Mesodermal cell (in vitro differentiated cells): ENCODE data around the gene BEST3.
A peak's percentile ranks its signal among the peaks of the same experiment; 100 is the strongest.

Experiments
- H3K27ac ChIP-seq: 2 replicates; pipeline ENCODE4 v1.7.0; 2013; ENCODE audit warnings: mild to moderate bottlenecking, low read depth, low read length, moderate library complexity; ENCODE audit not compliant: severe bottlenecking
- H3K36me3 ChIP-seq: 2 replicates; pipeline ENCODE4 v1.7.1; 2013; ENCODE audit warnings: mild to moderate bottlenecking, low read length, moderate library complexity; ENCODE audit not compliant: control insufficient read depth, insufficient read depth
- H3K4me1 ChIP-seq: one replicate; pipeline ENCODE4 v1.7.1; 2013; ENCODE audit warnings: mild to moderate bottlenecking, low read length; ENCODE audit not compliant: insufficient read depth, control insufficient read depth, poor library complexity, severe bottlenecking
- H3K4me3 ChIP-seq: 2 replicates; pipeline ENCODE4 v1.7.0; 2013; ENCODE audit warnings: low read length, control low read depth, mild to moderate bottlenecking; ENCODE audit not compliant: insufficient read depth, poor library complexity, severe bottlenecking; ENCODE audit errors: extremely low read depth
- H3K9me3 ChIP-seq: 2 replicates; pipeline ENCODE4 v1.7.1; 2013; ENCODE audit warnings: mild to moderate bottlenecking, low read length, moderate library complexity; ENCODE audit not compliant: control insufficient read depth
- WGBS, 2 experiments: methylation state at CpG; one replicate each; pipeline ENCODE4 v1.1.5; 2013; ENCODE audit warnings: missing lambda C conversion rate in 2 of 2; ENCODE audit not compliant: insufficient coverage in 2 of 2; 5-methylcytosine and 5-hydroxymethylcytosine counted together

The BEST3 gene

GRCh38 chr12:69663726-69664125 is 35.4 kb downstream of the BEST3 start:
- WGBS, 2 experiments = 84 to 100% methylated on average over 2 to 3 of the region's 3 CpGs
- Histone ChIP-seq H3K9me3 (no peaks in the 10 kb centered on the region), H3K4me1 (no peaks in the 10 kb centered on the region), H3K27ac (no peak overlapping the region), H3K4me3 (no peak overlapping the region), H3K36me3 (no peaks in the 10 kb centered on the region)

- H3K4me1 ChIP-seq = no peaks in the 10 kb centered on the region
- no peak overlapping the region for H3K4me3 ChIP-seq
- no peaks in the 10 kb centered on the region for H3K9me3 ChIP-seq
- H3K36me3 ChIP-seq = no peaks in the 10 kb centered on the region
- no peak overlapping the region for H3K27ac ChIP-seq
These were observed 36.3 kb downstream of the BEST3 start for GRCh38 chr12:69662764-69663163.

DNA sequence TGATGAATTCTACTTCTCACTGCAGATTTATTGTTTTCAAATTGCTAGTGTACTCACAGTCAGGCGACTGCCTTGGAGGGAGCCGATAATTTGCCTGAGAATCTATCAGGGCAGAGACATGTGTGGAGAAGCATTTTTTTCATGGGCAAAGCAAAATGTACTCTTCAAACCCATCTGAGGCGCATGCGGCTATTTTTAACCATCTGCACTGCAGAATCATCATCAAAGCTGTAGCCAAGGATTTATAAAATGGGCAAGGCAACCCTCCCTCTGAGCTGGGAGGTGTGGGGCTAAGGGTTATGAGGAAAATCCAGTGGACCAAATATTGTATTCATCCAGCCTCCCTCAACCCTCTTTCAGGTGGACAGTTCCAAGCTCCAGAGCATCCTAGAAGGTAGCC is 37.7 kb downstream of the BEST3 start:
- Histone ChIP-seq H3K27ac (no peak overlapping the region), H3K4me3 (no peak overlapping the region), H3K4me1 (peaks cover 3% of the 10 kb centered on the region), H3K36me3 (no peaks in the 10 kb centered on the region), H3K9me3 (no peaks in the 10 kb centered on the region)
- WGBS, 2 experiments = 100% methylated on average over 4 of the region's 4 CpGs; no CpG with 5 or more reads in 1 of the 2 experiments

DNA sequence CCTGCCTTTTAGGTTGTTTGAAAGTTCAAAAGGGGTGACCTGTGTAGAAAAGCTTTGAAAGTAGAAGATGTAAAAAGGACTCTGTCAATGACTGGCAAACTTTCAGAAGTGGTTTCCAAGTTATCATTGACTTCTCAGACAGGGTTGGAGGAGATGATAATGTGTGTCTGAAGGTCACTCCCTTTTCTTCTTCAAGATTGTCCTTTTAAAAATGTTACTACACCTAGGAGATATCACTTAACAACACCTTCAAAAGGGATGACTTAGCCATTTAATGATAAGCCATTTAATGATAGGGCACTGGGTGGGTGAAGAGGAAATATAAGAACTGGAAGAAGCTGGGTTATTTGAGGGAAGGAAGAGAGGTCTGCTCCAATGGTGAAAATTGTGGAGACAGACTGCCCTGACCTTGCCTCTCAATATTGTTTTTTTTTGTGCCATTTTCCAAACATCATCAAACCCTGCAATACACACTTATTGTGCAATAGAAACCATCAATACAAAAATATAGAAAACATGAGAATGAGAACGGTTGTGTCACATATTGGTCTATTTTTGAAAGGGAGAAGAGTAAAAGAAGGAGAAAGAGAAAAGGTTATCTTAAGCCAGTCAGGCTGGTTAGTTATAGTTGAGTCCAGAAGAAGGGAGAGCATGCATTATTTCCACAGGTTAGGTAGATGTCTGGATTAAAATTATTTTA is 38.8 kb downstream of the BEST3 start:
- Histone ChIP-seq H3K27ac (no peak overlapping the region), H3K4me1 (peaks cover 10% of the 10 kb centered on the region), H3K9me3 (no peaks in the 10 kb centered on the region), H3K36me3 (no peaks in the 10 kb centered on the region), H3K4me3 (no peak overlapping the region)
- 100% methylated on average over 1 of the region's 1 CpG; no CpG with 5 or more reads in 1 of the 2 experiments for WGBS, 2 experiments

- Histone ChIP-seq H3K9me3 (no peaks in the 10 kb centered on the region), H3K27ac (no peak overlapping the region), H3K4me3 (no peak overlapping the region), H3K4me1 (peaks cover 18% of the 10 kb centered on the region), H3K36me3 (no peaks in the 10 kb centered on the region)
- 43 to 80% methylated on average over 1 of the region's 2 CpGs for WGBS, 2 experiments
These were observed 40.9 kb downstream of the BEST3 start for GRCh38 chr12:69658203-69658602.

- Histone ChIP-seq H3K27ac (peak overlapping the region; percentile 10), H3K4me3 (no peak overlapping the region), H3K36me3 (no peaks in the 10 kb centered on the region), H3K9me3 (no peaks in the 10 kb centered on the region), H3K4me1 (peaks cover 18% of the 10 kb centered on the region)
- WGBS, 2 experiments = 89 to 97% methylated on average over 6 to 7 of the region's 9 CpGs
These were observed 41.5 kb downstream of the BEST3 start for GRCh38 chr12:69657376-69658137.

- peak overlapping the region; percentile 88 for H3K27ac ChIP-seq
- H3K36me3 ChIP-seq = no peaks in the 10 kb centered on the region
- H3K9me3 ChIP-seq = no peaks in the 10 kb centered on the region
- WGBS, 2 experiments = 70 to 75% methylated on average over 2 of the region's 11 CpGs
- peaks cover 18% of the 10 kb centered on the region for H3K4me1 ChIP-seq
- H3K4me3 ChIP-seq = no peak overlapping the region
These were observed 43.3 kb downstream of the BEST3 start for GRCh38 chr12:69655616-69656340.

DNA sequence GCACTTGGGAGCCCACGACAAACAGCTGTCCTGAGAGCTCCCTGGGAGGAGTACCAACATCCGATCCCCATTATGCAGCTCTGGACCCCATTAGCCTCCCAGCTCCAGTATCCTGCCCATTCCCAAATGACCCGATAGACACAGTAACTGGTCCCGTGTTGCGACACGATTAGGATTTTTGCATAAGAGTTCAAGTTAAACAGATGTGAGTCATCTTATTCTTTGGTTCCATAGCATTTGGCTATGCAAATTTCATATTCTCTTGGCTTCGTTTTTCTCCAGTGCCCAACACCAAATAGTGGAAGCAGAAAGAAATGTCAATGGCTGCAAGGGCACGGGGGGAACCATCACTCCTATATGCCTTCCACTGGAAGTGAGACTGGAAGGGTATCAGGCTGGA is 45.4 kb downstream of the BEST3 start:
- H3K36me3 ChIP-seq = no peaks in the 10 kb centered on the region
- WGBS, 2 experiments = 84 to 90% methylated on average over 6 of the region's 8 CpGs

DNA sequence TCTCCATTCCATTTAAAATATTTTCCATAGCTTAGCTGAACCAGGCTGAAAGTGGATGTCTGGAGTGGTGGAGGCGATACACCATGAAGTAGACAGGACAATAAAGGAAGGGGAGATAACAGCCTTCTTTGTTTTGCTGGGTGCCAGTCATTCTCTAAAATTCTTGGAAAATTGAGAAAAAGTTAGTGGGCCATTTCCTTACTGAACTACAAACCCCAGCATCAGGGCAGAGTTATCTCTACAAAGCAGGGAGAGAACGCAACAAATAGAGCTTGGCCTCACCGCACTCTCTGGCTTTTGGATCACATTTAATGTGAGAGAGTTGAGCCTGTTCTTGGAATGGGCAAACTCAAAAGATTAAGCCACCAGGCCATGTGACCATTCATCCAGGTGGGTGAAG is 47.2 kb downstream of the BEST3 start:
- Histone ChIP-seq H3K4me1 (peaks cover 18% of the 10 kb centered on the region), H3K4me3 (no peak overlapping the region), H3K36me3 (no peaks in the 10 kb centered on the region), H3K27ac (no peak overlapping the region), H3K9me3 (no peaks in the 10 kb centered on the region)
- WGBS, 2 experiments = 100% methylated on average over 2 of the region's 3 CpGs

More for the DNA sequence above, 45.4 kb downstream of the BEST3 start:
- Histone ChIP-seq H3K4me3 (no peak overlapping the region), H3K9me3 (no peaks in the 10 kb centered on the region), H3K4me1 (peaks cover 18% of the 10 kb centered on the region), H3K27ac (no peak overlapping the region)

DNA sequence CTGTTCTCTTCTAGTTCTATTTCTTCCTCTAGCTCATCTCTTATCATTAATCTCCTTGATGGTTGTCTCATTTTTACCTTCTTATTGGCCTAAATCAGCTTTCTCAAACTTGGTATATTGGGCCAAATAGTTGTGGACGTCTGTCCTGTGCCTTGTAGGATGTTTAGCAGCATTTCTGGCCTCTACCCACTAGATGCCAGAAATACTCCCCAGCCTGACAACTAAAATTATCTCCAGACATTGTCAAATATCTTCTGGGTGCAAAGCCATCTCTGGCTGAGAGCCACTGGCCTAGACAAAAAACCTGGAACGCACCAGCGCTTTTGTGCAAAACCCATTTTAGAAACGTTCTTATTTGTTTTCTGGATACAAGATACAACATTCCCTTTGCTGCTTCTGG is 49.6 kb downstream of the BEST3 start:
- H3K4me1 ChIP-seq = peaks cover under 1% of the 10 kb centered on the region
- H3K36me3 ChIP-seq = no peaks in the 10 kb centered on the region
- no peak overlapping the region for H3K27ac ChIP-seq
- no peak overlapping the region for H3K4me3 ChIP-seq
- H3K9me3 ChIP-seq = no peaks in the 10 kb centered on the region
- WGBS, 2 experiments = 70% methylated on average over 4 of the region's 4 CpGs; no CpG with 5 or more reads in 1 of the 2 experiments
